ENCODE measurements around the gene ELANE.

Gene ELANE

DNA sequence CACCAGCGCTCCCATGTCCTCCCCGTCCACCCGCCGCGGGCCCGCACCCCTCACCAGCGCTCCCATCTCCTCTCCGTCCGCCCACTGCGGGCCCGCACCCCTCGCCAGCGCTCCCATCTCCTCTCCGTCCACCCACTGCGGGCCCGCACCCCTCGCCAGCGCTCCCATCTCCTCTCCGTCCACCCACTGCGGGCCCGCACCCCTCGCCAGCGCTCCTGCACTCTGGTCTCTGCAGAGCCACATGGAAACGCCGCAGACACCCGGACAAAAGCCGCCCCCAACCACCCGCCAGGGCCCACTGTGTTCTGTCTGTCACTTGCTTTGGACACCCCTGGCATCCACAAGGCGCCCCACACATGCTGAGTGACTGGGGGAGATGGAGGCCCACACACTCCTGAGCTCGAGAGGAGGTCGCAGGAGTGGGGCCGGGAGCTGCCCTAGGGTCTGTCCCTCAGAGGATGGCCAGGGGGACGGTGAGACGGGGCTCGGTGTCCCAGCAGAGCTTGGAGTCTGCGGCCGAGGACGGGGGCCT lies 14.7 kb downstream of the ELANE start:
- Histone ChIP-seq H3K27ac (replicated peaks) (no peak overlapping the region), H3K4me3 (replicated peaks; ENCODE audit: insufficient read depth, low read length) (no peak overlapping the region), H3K27me3 (ENCODE audit: insufficient read depth, poor library complexity, severe bottlenecking) (no peaks in the 10 kb centered on the region)
- TF ChIP-seq REST (IDR thresholded peaks at IDR 0.05; ENCODE audit: insufficient replicate concordance, low read depth) = no peak
- TF ChIP-seq GABPA (IDR thresholded peaks at IDR 0.05; ENCODE audit: low read depth) = no peak
- no peak for TF ChIP-seq SPI1 (IDR thresholded peaks at IDR 0.05; ENCODE audit: borderline replicate concordance, low read depth)
- no peak; the same call in 1 of the 2 replicates for TF ChIP-seq POLR2AphosphoS5 (IDR thresholded peaks at IDR 0.05; ENCODE audit: low read depth)
- TF ChIP-seq CTCF (IDR thresholded peaks at IDR 0.05; ENCODE audit: insufficient read depth, low read length) = no peak
- no peak for DNase-seq (ENCODE audit: low read depth in 1 of 2, low spot score in 1 of 2)

DNA sequence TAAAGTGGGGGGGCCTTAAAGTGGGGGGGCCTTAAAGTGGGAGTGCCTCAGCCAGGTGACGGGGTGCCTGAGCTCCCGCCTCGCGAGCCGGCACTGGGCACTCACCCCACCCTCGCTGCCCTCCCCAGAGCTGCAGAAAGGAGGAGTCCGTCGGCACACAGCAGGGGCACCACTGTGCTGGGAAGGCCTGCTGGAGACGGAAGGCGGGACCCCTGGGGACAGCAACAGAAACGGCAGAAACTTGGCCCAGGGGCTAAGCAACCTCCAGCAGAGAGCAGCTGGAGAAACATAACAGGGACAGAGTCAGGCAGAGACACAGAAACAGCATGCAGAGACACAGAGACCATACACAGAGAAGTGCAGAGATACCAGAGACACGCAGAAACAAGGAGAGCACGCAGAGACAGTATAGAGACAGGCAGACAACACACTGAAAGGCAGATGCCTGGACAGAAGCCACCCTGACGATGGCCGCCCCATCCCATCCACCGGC lies 15.2 kb downstream of the ELANE start:
- no peaks in the 10 kb centered on the region for H3K27me3 ChIP-seq (ENCODE audit: insufficient read depth, poor library complexity, severe bottlenecking)
- no peak for DNase-seq (ENCODE audit: low read depth in 1 of 2, low spot score in 1 of 2)
- TF ChIP-seq SPI1 (IDR thresholded peaks at IDR 0.05; ENCODE audit: borderline replicate concordance, low read depth) = no peak
- TF ChIP-seq REST (IDR thresholded peaks at IDR 0.05; ENCODE audit: insufficient replicate concordance, low read depth) = no peak
- no peak for TF ChIP-seq GABPA (IDR thresholded peaks at IDR 0.05; ENCODE audit: low read depth)
- no peak; the same call in 1 of the 2 replicates for TF ChIP-seq POLR2AphosphoS5 (IDR thresholded peaks at IDR 0.05; ENCODE audit: low read depth)
- TF ChIP-seq CTCF (IDR thresholded peaks at IDR 0.05; ENCODE audit: insufficient read depth, low read length) = no peak
- H3K27ac ChIP-seq (replicated peaks) = no peak overlapping the region
- H3K4me3 ChIP-seq (replicated peaks; ENCODE audit: insufficient read depth, low read length) = no peak overlapping the region

DNA sequence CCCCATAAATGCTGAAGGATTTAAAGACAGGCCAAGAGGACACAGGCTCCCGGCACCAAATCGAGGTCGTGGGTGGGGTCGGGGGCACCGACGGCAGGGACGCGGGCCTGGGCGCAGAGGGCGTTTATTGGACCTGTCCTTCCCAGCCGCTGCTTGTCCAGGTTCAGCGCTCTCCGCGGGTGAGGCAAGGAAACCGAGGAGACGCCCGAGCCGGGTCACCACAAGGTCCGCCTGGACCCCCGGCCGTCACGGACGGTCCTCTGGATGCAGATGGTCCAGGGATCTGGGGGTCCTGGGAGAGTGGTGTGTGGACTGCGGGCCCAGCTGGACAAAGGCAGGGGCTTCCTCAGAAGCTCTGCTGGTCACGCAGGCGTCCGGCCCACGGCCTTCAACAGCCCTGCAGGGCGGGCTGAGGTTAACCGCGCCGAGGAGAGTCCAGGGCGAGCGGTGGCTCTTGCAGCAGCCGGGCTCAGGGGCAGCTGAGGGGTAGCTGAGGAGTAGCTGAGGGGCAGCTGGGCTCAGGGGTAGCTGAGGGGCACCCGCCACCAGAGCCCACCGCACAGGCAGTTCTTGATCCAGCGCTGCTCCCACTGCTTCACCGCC lies 15.9 kb downstream of the ELANE start:
- Histone ChIP-seq H3K4me3 (replicated peaks; ENCODE audit: insufficient read depth, low read length) (no peak overlapping the region), H3K27me3 (ENCODE audit: insufficient read depth, poor library complexity, severe bottlenecking) (no peaks in the 10 kb centered on the region), H3K27ac (replicated peaks) (no peak overlapping the region)
- DNase-seq (ENCODE audit: low read depth in 1 of 2, low spot score in 1 of 2) = no peak
- TF ChIP-seq REST (IDR thresholded peaks at IDR 0.05; ENCODE audit: insufficient replicate concordance, low read depth) = no peak
- no peak; the same call in 1 of the 2 replicates for TF ChIP-seq POLR2AphosphoS5 (IDR thresholded peaks at IDR 0.05; ENCODE audit: low read depth)
- TF ChIP-seq CTCF (IDR thresholded peaks at IDR 0.05; ENCODE audit: insufficient read depth, low read length) = no peak
- TF ChIP-seq SPI1 (IDR thresholded peaks at IDR 0.05; ENCODE audit: borderline replicate concordance, low read depth) = no peak
- TF ChIP-seq GABPA (IDR thresholded peaks at IDR 0.05; ENCODE audit: low read depth) = no peak
